ENCODE results near the gene APMAP.

DNA sequence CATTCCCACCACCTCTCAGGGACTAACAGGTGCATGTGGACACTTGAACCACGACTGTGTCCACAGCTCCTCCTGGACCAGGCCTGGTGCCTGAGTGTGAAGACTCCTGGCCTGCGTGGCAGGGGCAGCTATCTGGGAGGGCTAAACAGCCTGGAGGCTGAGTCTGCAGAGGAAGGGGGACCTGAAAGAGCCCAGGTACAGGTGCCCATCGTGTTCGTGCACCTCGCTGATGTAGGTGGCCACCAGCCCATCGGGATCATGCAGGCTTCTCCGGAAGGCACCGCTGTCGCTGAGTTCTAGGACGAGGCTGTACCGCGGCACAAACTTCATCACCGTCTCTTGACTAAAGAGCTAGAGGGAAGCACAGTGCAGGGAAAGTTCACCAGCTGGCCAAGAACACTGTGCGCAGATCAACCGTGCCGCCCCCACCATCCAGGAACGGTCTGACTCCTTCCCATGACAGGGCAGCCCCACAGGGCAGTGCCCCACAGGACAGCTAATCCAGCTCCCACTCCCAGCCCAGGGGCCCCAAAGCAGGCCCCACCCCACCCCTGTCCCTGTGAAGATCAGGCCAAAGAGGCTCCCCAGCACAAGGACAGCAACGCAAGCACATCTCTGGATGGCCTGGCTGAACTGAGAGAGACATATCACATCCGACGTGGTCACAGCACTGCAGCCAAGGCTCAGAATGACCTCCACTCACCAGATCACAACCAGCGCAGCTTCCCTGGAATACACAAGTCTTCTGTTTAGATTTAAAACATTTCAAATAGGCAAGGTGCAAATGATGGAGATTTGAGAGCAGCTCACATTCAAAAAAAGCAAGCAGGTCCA, 28.7 kb downstream of the APMAP start:
- no peak for TF ChIP-seq EZH2 (IDR thresholded peaks at IDR 0.05; ENCODE audit: borderline replicate concordance, low read length)
- TF ChIP-seq, protein P1, sequence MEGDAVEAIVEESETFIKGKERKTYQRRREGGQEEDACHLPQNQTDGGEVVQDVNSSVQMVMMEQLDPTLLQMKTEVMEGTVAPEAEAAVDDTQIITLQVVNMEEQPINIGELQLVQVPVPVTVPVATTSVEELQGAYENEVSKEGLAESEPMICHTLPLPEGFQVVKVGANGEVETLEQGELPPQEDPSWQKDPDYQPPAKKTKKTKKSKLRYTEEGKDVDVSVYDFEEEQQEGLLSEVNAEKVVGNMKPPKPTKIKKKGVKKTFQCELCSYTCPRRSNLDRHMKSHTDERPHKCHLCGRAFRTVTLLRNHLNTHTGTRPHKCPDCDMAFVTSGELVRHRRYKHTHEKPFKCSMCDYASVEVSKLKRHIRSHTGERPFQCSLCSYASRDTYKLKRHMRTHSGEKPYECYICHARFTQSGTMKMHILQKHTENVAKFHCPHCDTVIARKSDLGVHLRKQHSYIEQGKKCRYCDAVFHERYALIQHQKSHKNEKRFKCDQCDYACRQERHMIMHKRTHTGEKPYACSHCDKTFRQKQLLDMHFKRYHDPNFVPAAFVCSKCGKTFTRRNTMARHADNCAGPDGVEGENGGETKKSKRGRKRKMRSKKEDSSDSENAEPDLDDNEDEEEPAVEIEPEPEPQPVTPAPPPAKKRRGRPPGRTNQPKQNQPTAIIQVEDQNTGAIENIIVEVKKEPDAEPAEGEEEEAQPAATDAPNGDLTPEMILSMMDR (IDR thresholded peaks at IDR 0.05; ENCODE audit: low read length): no peak

All from OCI-LY1 (cell line).